Measurements from ENCODE around the gene RAB6B.

DNA sequence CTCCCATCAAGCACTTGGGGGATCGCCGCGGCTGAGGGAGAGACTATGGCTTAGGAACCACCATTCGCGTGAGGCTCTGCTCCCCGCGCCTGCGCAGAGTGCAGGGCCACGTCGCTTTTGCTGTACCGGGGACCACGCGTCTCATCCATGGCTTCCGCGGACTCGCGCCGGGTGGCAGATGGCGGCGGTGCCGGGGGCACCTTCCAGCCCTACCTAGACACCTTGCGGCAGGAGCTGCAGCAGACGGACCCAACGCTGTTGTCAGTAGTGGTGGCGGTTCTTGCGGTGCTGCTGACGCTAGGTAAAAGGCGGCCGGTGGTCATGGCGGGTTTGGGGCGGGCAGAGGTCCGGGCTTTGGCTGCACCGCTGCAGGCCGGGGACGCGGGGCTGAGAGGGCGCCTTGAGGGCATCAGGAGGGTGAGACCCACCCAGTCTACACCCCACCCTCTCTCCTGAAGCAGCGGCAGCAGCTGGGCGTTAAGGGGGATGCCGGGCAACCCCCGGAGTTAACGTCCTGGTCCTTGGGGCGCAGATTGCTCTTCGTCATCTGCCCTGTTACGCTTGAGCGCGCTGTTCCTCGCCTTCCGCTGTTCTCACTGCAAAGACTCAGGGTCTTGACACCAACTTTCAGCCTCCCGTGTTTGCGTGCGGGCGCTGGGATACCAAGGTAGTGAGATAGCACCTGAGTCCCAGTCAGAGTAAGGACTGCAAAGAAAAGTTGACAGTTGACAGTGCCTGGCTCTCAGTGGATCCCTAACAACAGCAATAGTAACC is 89.8 kb downstream of the RAB6B start, which contains the start of gene SRPRB:
- TF ChIP-seq CTCF (IDR thresholded peaks at IDR 0.05; ENCODE audit: poor library complexity, severe bottlenecking) (peak; percentile 1), TAF1 (IDR thresholded peaks at IDR 0.05; ENCODE audit: low read depth) (peak; percentile 79)
